Glutamatergic neuron (in vitro differentiated cells): Measurements from ENCODE around the gene CROT. TPM values are rescaled to one million over a fixed set of nuclear protein-coding genes. Genes with fewer than 3 reads are reported as not detected.

Source experiments
- DNase-seq: peaks from one replicate; pipeline ENCODE4 v3.0.0; 2022
- H3K27ac Mint-ChIP-seq: one replicate; pipeline ENCODE4 v1.8.0; 2020; ENCODE audit warnings: mild to moderate bottlenecking, mixed read lengths, inconsistent platforms; ENCODE audit not compliant: unreplicated experiment
- H3K27me3 Mint-ChIP-seq: one replicate; pipeline ENCODE4 v1.8.0; 2020; ENCODE audit warnings: mild to moderate bottlenecking, moderate library complexity, mixed read lengths, inconsistent platforms; ENCODE audit not compliant: unreplicated experiment
- H3K36me3 Mint-ChIP-seq: one replicate; pipeline ENCODE4 v1.8.0; 2020; ENCODE audit warnings: mild to moderate bottlenecking, mixed read lengths, inconsistent platforms; ENCODE audit not compliant: unreplicated experiment
- H3K4me1 Mint-ChIP-seq: one replicate; pipeline ENCODE4 v1.8.0; 2020; ENCODE audit warnings: mild to moderate bottlenecking, low read depth, mixed read lengths, inconsistent platforms; ENCODE audit not compliant: unreplicated experiment
- H3K4me3 Mint-ChIP-seq: one replicate; pipeline ENCODE4 v1.8.0; 2020; ENCODE audit warnings: mild to moderate bottlenecking, mixed read lengths, inconsistent platforms; ENCODE audit not compliant: unreplicated experiment
- H3K9me3 Mint-ChIP-seq: one replicate; pipeline ENCODE4 v1.8.0; 2020; ENCODE audit warnings: mild to moderate bottlenecking, moderate library complexity, mixed read lengths, inconsistent platforms; ENCODE audit not compliant: unreplicated experiment
- total RNA-seq: library from RNA; stranded (reverse); fragmentation: NEBNext Ultra II Directional; extraction: Animal tissue kit (Norgen Biotek cat#: 25700); gene quantifications from one replicate; pipeline ENCODE4 v1.2.1, GENCODE V29; 2021; ENCODE audit not compliant: unreplicated experiment
- TF ChIP-seq, protein P1 (sequence below): fragments of 200-600 bp; sonication (generic); IDR thresholded peaks from one replicate; pipeline ENCODE4 v1.5.0; 2021; ENCODE audit not compliant: partially characterized antibody, unreplicated experiment

CROT gene
- total RNA-seq, 1 donor from 2014 or later, result 4.9 TPM

DNA sequence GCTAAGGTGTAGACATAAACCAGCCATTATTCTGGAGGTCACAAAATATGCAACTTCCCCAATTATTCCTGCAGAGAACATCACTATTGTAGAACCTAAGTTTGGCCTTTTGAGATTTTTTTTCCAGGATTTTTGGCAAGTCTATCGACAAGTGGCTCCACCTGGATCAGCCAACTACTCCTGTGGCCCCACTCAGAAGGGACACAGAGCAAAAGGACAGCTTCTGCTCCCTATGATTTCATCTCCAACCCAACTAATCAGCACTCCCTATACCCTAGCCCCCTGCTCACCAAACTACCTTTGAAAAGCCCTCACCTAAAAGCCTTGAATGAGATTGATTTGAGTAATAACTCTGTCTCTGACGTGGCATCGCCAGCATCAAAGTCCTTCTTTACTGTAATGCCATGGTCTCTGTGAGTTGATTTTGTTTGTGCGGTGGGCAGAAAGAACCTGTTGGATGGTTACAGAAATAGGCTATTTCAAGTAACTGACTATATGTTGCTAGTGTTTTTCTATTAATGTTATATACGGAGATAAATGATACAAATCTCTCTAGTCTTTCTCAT, 13.7 kb upstream of the CROT start:
- peaks cover 12% of the 10 kb centered on the region for H3K9me3 Mint-ChIP-seq
- peaks cover 3% of the 10 kb centered on the region for H3K27me3 Mint-ChIP-seq
- no peak for DNase-seq
- TF ChIP-seq, protein P1, sequence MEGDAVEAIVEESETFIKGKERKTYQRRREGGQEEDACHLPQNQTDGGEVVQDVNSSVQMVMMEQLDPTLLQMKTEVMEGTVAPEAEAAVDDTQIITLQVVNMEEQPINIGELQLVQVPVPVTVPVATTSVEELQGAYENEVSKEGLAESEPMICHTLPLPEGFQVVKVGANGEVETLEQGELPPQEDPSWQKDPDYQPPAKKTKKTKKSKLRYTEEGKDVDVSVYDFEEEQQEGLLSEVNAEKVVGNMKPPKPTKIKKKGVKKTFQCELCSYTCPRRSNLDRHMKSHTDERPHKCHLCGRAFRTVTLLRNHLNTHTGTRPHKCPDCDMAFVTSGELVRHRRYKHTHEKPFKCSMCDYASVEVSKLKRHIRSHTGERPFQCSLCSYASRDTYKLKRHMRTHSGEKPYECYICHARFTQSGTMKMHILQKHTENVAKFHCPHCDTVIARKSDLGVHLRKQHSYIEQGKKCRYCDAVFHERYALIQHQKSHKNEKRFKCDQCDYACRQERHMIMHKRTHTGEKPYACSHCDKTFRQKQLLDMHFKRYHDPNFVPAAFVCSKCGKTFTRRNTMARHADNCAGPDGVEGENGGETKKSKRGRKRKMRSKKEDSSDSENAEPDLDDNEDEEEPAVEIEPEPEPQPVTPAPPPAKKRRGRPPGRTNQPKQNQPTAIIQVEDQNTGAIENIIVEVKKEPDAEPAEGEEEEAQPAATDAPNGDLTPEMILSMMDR, result no peak
- no peak overlapping the region for H3K4me3 Mint-ChIP-seq
- no peaks in the 10 kb centered on the region for H3K4me1 Mint-ChIP-seq
- H3K36me3 Mint-ChIP-seq, result peaks cover 30% of the 10 kb centered on the region
- H3K27ac Mint-ChIP-seq, result no peak overlapping the region

DNA sequence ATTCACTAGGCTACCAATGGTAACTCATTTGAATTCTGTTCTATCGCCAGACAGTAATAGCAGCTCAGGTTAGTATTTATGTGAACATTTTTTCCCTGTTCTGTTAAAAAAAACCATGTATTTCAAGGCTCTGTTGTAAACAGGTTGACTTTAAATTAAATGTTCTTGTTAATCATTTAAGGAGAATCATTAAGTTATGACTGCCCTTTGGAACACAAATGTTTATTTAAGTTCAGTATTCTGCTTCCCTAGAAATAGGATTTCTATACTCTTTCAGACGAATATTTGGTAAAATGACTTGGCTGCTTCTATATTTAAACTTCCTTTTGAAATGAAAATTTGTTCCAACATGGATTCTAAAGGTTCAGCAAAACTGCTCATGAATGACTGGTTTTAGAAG, 13.1 kb upstream of the CROT start:
- Mint-ChIP-seq H3K4me3 (no peak overlapping the region), H3K9me3 (peaks cover 12% of the 10 kb centered on the region), H3K27me3 (peaks cover 3% of the 10 kb centered on the region), H3K4me1 (no peaks in the 10 kb centered on the region), H3K27ac (no peak overlapping the region), H3K36me3 (peaks cover 25% of the 10 kb centered on the region)
- DNase-seq, result no peak
- TF ChIP-seq, protein P1, result no peak

DNA sequence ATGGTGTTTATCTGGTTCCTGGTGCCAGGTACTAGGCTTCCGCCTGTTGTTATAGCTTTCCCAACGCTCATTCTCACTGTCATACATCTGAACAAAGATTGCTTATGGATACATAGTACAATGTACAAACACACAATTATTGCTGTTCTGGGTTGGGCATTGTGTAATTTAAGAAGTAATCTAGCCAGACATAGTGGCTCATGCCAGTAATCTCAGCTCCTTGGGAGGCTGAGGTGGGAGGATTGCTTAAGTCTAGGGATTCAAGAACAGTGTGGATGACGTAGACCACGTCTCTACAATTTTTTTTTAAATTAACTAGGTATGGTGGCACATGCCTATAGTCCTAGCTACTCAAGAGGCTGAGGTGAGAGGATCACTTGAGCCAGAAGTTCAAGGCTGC, 9.3 kb upstream of the CROT start:
- Mint-ChIP-seq H3K36me3 (peaks cover 5% of the 10 kb centered on the region), H3K27ac (no peak overlapping the region), H3K27me3 (no peaks in the 10 kb centered on the region), H3K4me3 (no peak overlapping the region), H3K9me3 (peaks cover 7% of the 10 kb centered on the region), H3K4me1 (no peaks in the 10 kb centered on the region)
- TF ChIP-seq, protein P1, result no peak
- DNase-seq, result no peak

DNA sequence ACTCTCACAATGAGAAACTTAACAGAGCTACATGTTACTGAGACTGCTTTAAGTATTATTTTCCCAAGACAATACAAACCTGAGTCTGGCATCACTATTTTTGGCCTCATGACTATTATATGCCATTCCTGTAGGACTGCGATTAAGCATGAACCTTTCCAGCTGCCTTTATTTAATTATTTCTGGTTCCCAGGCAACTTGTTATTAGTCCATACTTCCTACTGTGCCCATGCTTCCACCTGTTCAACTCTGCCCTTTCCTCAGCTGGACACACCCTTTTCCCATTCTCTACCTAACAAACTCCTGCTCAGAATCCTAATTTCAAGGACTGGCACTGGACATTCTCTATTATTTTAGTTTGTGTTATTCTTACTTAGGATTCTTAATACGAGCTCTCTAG, 8.1 kb upstream of the CROT start:
- H3K4me1 Mint-ChIP-seq, result no peaks in the 10 kb centered on the region

DNA sequence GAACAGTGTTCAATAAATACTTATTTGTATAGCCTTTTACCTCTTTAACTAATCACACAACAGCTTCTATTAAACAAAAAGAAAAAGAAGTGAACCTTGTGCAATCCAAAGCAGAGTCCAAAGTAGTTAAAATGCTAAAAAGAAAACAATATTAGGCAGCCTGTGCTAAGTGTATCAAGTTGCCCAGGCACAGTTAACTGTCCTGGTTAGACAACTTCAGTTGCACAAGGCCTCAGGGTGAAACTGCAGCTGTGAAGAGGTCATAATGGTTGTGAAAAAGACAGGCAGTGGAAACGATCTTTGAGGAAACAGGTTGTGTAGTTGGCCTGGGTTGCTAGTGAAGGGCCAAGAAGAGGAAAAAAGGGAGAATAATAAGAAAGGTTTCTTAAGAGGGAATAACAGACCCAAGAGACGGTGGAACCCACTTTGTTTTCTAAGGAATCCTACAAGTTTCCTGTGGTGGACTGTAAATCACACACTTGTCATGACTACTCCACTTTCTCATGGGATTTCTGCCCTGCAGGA, 6.0 kb upstream of the CROT start:
- Mint-ChIP-seq H3K4me3 (no peak overlapping the region), H3K9me3 (peaks cover 3% of the 10 kb centered on the region), H3K4me1 (no peaks in the 10 kb centered on the region), H3K27ac (no peak overlapping the region), H3K27me3 (no peaks in the 10 kb centered on the region), H3K36me3 (peaks cover 5% of the 10 kb centered on the region)
- TF ChIP-seq, protein P1, result no peak
- DNase-seq, result no peak

More for the DNA sequence above, 8.1 kb upstream of the CROT start:
- DNase-seq, result no peak
- no peak overlapping the region for H3K27ac Mint-ChIP-seq
- H3K36me3 Mint-ChIP-seq, result peaks cover 5% of the 10 kb centered on the region
- TF ChIP-seq, protein P1, result no peak
- H3K4me3 Mint-ChIP-seq, result no peak overlapping the region
- H3K9me3 Mint-ChIP-seq, result peaks cover 6% of the 10 kb centered on the region
- H3K27me3 Mint-ChIP-seq, result no peaks in the 10 kb centered on the region
